ENCODE measurements around the gene RSF1.

The RSF1 gene

GRCh38 chr11:77806993-77807392 lies 13.5 kb downstream of the RSF1 start:
- no peak for DNase-seq

DNA sequence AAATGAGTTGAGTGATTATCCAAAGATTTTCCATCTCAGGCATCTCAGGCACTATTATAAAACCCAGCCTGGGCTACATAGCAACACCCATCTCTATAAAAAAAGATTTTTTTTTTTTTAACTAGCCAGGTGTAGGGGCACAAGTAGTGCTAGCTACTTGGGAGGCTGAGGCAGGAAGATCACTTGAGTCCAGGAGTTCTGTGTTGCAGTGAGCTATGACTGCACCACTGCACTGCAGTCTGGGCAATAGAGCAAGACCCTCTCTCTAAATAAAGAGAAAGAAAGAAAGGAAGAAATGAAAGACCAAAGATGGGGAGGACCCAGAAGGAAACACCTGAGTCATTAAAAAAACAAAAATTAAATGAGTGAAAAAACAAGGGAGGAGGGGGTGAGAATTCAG lies 14.1 kb downstream of the RSF1 start:
- no peak for DNase-seq

- no peak for DNase-seq
Observed at GRCh38 chr11:77801477-77801876, 19.0 kb downstream of the RSF1 start.

- DNase-seq = no peak
Observed at GRCh38 chr11:77800449-77800848, 20.1 kb downstream of the RSF1 start.

DNA sequence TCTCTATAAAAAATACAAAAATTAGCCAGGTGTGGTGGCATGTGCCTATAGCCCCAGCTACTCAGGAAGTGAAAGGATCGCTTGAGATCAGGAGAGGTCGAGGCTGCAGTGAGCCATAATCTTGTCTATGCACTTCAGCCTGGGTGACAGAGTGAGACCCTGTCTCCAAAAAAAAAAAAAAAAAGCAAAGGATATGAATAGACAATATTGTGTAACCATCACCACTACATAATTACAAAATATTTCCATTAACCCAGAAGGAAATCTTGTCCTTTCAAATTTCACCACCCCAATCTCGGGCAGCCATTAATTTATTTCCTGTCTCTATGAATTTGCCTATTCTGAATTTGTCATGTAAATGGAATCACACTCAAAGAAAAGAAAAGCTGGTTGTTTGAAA lies 21.2 kb downstream of the RSF1 start:
- no peak for DNase-seq

DNA sequence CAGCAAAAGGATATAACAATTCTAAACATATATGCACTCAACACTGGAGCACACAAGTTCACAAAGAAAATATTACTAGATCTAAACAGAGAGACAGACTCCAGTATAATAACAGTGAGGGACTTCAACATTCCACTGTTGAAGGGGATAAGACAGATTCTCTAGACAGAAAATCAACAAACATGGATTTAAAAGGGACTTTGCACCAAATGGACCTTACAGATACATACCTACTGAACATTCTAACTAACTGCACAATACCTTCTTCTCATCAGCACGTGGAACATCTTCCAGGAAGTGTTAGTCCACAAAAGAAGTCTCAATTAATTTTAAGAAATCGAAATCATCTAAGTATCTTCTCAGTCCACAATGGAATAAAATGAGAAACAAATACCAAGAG lies 26.6 kb downstream of the RSF1 start:
- DNase-seq = no peak

GRCh38 chr11:77791301-77791700 lies 29.2 kb downstream of the RSF1 start:
- no peak for DNase-seq

GRCh38 chr11:77789731-77790476 lies 30.6 kb downstream of the RSF1 start:
- DNase-seq = no peak

DNA sequence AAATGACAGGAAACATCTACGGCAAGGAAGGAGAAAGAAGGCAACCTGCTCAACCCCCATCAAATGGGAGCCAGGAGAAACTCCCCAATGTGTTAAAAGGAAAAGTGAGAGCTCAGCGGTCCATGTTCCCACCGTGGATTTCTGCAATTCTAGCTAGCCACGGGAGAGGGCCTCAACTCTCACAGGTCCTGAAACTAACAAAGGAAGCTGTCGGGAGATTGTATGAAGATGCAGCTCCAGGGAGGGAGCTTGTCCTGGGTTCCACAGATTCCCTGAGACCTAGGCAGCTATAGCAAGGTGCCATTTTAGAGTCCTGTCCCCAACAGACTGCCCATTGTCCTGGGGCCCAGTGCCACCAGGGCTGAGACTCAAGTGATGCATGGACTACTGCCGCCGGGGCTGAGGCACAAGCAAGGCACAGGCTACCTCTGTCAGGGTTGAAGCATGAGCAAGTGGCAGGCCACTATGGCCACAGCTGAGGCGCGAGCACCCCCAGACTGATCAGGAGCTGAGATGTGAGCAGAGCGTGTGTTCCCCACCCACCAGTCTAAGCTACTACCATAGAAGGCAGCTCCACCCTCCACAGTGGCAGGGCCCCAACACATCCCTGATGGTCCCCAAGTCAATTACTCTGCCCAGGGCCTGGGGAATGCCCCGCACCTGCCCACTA lies 31.3 kb downstream of the RSF1 start:
- no peak for DNase-seq

DNA sequence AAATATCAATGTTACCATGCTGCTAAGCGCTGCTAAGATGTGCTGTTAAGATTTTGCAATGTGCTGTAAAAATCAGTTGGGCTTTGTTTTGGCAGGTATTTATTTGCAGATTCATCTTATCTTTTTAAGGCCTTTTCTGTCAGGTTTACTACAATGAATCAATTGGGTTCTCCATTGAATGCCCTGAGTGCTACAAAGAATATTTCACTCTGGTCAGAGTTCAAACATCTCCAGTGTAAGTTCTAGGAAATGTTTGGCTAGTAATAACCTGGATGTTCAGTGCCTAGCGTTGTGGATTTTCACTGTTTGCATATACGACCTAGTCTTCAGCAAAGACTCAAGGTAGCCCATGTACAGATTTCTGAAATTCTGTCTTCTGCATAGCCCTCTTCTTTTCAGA lies 36.0 kb downstream of the RSF1 start:
- no peak for DNase-seq

GRCh38 chr11:77783025-77783424 lies 37.5 kb downstream of the RSF1 start:
- DNase-seq = no peak

DNA sequence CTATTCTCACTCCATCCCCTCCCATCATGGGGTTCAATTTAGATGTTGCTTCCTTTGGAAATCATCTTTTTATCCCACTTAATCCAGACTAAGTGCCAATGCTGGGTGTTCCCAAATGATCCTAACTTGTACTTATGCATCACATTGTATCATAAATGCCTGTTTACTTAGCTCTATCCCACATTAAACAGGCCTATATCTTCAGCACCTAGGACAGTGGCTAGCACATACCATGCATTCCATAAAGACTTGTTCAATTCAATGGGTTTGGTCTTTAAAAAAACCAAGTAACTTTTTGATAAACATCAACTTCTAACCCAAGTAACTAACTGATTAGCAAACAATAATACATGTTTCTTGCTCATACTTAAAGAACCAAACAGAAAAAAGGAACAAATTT lies 40.6 kb downstream of the RSF1 start:
- peak; percentile 8 for DNase-seq

DNA sequence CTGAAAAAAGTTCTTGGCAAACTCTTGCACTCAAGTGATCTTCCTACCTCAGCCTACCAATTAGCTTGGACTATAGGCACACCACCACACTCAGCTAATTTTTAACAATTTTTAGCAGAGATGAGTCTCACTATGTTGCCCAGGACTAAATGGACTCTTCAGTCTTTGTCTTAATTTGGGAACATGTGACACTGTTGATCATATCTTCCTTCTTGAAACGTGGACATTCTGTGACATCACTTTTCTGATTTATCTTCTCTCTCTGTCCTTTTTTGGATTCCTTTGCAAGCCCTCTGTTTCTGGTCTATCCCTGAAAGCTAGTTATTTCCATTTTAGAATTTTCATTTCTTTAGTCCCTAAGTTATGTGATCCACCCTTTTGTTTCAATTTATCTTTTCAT lies 42.0 kb downstream of the RSF1 start:
- DNase-seq = no peak

DNA sequence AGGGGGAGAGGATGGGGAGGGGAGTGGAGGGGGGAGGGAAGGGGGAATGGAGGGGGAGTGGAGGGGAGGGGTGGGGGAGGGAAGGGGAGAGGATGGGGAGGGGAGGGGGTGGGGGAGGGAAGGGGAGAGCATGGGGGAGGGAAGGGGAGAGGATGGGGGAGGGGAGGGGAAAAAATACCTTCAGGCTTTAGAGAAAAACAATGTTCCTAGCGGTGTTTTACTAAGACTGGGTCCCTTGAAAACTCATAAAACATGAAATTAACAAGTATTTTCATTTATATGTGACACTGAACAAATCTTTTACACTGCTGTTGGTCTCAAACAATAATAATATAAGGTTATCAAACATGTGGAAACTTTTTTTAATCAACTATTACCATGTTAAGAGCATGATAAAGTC lies 42.4 kb downstream of the RSF1 start:
- no peak for DNase-seq

GRCh38 chr11:77776455-77776854 lies 44.1 kb downstream of the RSF1 start:
- peak; percentile 46 for DNase-seq

GRCh38 chr11:77775936-77776335 lies 44.6 kb downstream of the RSF1 start:
- DNase-seq = no peak

- no peak for DNase-seq
Observed at GRCh38 chr11:77771135-77771534, 49.4 kb downstream of the RSF1 start.

GRCh38 chr11:77770629-77771028 lies 49.9 kb downstream of the RSF1 start:
- DNase-seq = no peak

- DNase-seq = no peak
Observed at GRCh38 chr11:77762426-77762825, 58.1 kb downstream of the RSF1 start.

- DNase-seq = no peak
Observed at GRCh38 chr11:77761491-77761890, 59.0 kb downstream of the RSF1 start.

- DNase-seq = no peak
Observed at GRCh38 chr11:77758331-77758730, 62.2 kb downstream of the RSF1 start.

- no peak for DNase-seq
Observed at GRCh38 chr11:77753230-77753629, 67.3 kb downstream of the RSF1 start.

DNA sequence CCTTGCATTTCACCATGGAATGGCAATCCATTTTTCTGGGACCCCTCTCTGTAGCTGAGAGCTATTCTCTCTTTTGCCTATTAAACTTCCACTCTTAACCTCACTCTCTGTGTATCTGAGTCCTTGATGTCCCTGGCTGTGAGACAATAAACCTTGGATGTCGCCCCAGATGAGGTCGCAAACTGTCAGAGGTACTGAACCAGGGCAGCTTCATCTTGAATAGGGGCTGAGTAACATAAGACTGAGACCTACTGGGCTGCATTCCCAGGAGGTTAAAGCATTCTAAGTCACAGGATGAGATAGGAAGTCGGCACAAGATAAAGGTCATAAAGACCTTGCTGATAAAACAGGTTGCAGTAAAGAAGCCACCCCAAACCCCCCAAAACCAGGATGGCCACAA lies 68.0 kb downstream of the RSF1 start:
- DNase-seq = no peak

DNA sequence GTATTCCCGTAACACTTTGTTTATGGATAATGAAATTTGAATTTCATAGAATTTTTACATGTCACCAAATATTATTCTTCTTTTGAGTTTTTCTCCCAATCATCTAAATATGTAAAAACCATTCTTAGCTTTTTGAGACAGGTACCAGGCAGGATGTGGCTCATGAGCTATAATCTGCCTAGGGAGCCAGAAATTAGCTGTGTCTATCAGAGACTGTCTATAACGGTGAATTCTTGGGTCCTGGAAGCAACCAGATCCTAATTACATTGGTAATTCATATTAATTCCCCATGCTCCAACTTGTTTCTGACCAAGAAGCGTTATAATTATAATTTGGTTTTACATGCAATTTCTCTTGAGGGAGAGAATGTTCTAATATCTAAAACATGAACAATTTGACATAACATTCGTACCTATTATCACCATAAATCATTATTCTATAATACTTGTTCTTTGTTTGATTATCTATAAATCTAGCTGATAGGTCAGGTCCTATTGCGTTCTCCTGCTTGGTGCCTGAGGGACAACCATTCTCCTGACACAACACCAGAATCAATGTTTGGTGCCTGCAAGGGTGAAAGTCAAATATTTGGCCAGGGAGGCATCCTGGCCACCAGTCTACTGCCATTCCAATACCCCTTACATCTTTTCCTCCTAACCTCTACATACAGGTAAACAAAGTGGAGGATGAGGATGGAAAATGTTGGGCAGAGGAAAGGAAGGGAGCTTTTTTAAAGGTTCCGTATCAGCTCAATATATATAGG lies 69.9 kb downstream of the RSF1 start:
- no peak for DNase-seq
